Occipital lobe (tissue), 2 donors: ENCODE results near the gene FAM156A. TPM values are rescaled to one million over a fixed set of nuclear protein-coding genes. Genes with fewer than 3 reads are reported as not detected.
"Not testable (repeated sequence)": the region's sequence is repeated elsewhere in the genome, so short reads cannot be mapped to it uniquely, and the experiment has no call there.

ENCODE experiments used
- DNase-seq: peaks from one replicate; lab custom pipeline; 2025; lab: John Stamatoyannopoulos, UW
- total RNA-seq: library from RNA; depleted of rRNA; stranded (reverse); fragments of >200 nt; gene quantifications from one replicate; pipeline ENCODE4 v1.2.3, GENCODE V29; 2014

Gene FAM156A
- total RNA-seq, 1 donor from 2014 or later = 18.4 TPM

DNA sequence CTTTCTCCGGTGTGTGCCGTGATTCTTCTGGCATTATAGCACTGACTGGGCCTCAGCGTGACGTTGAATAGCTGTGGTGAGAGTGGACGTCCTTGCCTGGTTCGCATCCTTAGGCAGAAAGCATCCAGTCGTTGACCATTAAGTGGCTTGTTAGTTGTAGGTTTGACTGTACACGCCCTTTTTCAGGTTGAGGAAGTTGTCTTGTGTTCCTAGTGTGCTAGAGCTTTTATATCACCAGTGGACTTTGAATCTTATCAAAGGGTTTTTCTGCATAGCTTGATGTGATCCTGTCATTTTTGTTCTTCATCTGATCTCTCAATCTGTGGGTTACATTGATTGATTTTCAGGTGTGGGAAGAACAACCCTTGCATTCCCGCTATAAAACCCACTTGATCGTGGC, 52.8 kb downstream of the FAM156A start:
- not testable (repeated sequence) for DNase-seq

Other genes starting within 250 kb of the FAM156A start
- gene SSX2B, start 207.3 kb downstream of the FAM156A start, total RNA-seq = not detected
- not detected for gene SPANXN5, start 161.1 kb downstream of the FAM156A start, total RNA-seq
- not detected for gene XAGE5, start 147.2 kb downstream of the FAM156A start, total RNA-seq
- not detected for gene XAGE3, start 90.4 kb downstream of the FAM156A start, total RNA-seq
- gene FAM156B, start 61.2 kb downstream of the FAM156A start, total RNA-seq = 10.6 TPM
- 27.0 TPM for gene GPR173, start 90.3 kb upstream of the FAM156A start, total RNA-seq
- gene TSPYL2, start 123.8 kb upstream of the FAM156A start, total RNA-seq = 7.0 TPM
- gene KANTR, start 135.6 kb upstream of the FAM156A start, total RNA-seq = 31.4 TPM